Activated naive CD4-positive, alpha-beta T cell treated with anti-CD3 and anti-CD28 coated beads, Interleukin-2, amount 50 U/mL, for 16 hours (primary cell): Measurements from ENCODE around the gene SOX21.
"Not testable (repeated sequence)": the region's sequence is repeated elsewhere in the genome, so short reads cannot be mapped to it uniquely, and the experiment has no call there.

ENCODE experiments used
- DNase-seq: peaks from one replicate; pipeline ENCODE4 v3.0.0-alpha.2; 2020

SOX21 gene

GRCh38 chr13:94712287-94712811 is at the start of gene SOX21:
SOX21 (minus strand) TSS chr13:94712545; CDS start chr13:94712049, 496 bp downstream.
- DNase-seq, result no peak

GRCh38 chr13:94761407-94761806 is 49.1 kb upstream of the SOX21 start:
- DNase-seq, result no peak

GRCh38 chr13:94759120-94759728 is 46.9 kb upstream of the SOX21 start:
- DNase-seq, result no peak

- DNase-seq, result no peak
These were observed 46.2 kb upstream of the SOX21 start for GRCh38 chr13:94758436-94758960.

GRCh38 chr13:94753327-94753726 is 41.0 kb upstream of the SOX21 start:
- no peak for DNase-seq

GRCh38 chr13:94749162-94749561 is 36.8 kb upstream of the SOX21 start:
- DNase-seq, result no peak

GRCh38 chr13:94739235-94739634 is 26.9 kb upstream of the SOX21 start:
- no peak for DNase-seq

GRCh38 chr13:94731028-94731427 is 18.7 kb upstream of the SOX21 start:
- no peak for DNase-seq

- not testable (repeated sequence) for DNase-seq
These were observed 17.6 kb upstream of the SOX21 start for GRCh38 chr13:94729941-94730340.

GRCh38 chr13:94726425-94726824 is 14.1 kb upstream of the SOX21 start:
- DNase-seq, result no peak

- no peak for DNase-seq
These were observed 10.4 kb upstream of the SOX21 start for GRCh38 chr13:94722609-94723345.

- DNase-seq, result not testable (repeated sequence)
These were observed 6.4 kb upstream of the SOX21 start for GRCh38 chr13:94718697-94719096.

GRCh38 chr13:94717916-94718315 is 5.6 kb upstream of the SOX21 start:
- no peak for DNase-seq

GRCh38 chr13:94716016-94716415 is 3.7 kb upstream of the SOX21 start:
- DNase-seq, result no peak

- DNase-seq, result no peak
These were observed 1.3 kb upstream of the SOX21 start for GRCh38 chr13:94713561-94714182.

GRCh38 chr13:94712812-94713560 is 641 bp upstream of the SOX21 start:
- no peak for DNase-seq

- no peak for DNase-seq
These were observed 621 bp downstream of the SOX21 start for GRCh38 chr13:94711561-94712286.

GRCh38 chr13:94710881-94711560 is 1.3 kb downstream of the SOX21 start:
- no peak for DNase-seq

- DNase-seq, result no peak
These were observed 2.1 kb downstream of the SOX21 start for GRCh38 chr13:94710065-94710781.

GRCh38 chr13:94709001-94709834 is 3.1 kb downstream of the SOX21 start:
- no peak for DNase-seq
